ENCODE data around the gene WNT2.
A peak's percentile ranks its signal among the peaks of the same experiment; 100 is the strongest.

Gene WNT2

DNA sequence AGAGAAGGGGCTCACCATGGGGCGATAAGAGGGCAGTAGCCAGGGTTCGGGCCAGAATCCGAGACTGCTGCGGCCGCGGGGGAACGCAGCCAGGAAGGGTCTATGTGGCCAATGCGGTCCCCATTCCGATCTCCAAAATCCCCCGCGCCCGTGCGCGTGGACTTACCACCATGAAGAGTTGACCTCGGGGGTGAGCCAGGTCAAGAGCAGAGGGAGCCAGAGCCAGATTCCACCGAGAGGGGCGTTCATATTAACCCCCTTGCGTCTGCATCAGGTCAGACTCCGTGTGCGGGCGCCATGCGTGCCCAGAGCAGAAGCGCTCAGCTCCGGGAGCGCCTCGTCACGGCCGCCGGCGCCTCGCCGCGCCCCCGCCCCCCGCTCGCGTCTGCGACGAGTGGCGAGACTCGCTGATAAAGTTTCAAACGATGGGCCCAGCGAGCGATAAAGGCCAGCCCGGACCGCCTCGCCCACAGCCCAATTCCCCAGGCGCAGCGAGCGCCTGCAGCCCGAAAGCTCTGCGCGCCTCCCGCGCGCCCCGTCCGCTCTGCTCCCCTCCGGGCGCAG is at the start of gene WNT2:
TSS of gene WNT2 (minus strand) at position 318 of the 564 bp plus-strand sequence. CDS start at position 249, 69 bp downstream.
- peak; percentile 7 for DNase-seq (ENCODE audit: low read depth)
- H3K4me3 ChIP-seq (ENCODE audit: low read depth, low read length): peak within 1 kb of the TSS; percentile 52
- TF ChIP-seq, protein P1, sequence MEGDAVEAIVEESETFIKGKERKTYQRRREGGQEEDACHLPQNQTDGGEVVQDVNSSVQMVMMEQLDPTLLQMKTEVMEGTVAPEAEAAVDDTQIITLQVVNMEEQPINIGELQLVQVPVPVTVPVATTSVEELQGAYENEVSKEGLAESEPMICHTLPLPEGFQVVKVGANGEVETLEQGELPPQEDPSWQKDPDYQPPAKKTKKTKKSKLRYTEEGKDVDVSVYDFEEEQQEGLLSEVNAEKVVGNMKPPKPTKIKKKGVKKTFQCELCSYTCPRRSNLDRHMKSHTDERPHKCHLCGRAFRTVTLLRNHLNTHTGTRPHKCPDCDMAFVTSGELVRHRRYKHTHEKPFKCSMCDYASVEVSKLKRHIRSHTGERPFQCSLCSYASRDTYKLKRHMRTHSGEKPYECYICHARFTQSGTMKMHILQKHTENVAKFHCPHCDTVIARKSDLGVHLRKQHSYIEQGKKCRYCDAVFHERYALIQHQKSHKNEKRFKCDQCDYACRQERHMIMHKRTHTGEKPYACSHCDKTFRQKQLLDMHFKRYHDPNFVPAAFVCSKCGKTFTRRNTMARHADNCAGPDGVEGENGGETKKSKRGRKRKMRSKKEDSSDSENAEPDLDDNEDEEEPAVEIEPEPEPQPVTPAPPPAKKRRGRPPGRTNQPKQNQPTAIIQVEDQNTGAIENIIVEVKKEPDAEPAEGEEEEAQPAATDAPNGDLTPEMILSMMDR (conservative IDR thresholded peaks at IDR 0.05; ENCODE audit: low read depth, low read length): no peak

DNA sequence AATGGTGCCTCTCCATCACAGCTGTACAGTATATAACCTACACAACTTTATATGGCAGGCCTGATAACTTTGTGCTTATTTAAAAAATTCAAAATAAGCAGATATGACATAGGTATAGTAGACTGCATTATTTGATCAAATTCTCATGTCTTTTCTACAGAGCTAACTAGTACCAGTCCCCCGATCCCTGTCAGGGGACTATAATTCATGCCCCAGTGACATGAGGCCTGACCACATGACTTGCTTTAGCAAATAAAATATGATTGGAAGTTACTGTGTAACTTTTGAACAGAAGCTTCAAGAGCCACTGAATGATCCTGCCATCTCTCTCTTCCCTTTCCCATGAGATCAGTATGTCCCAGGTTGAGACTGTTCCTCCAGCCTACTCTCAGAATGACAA is 49.2 kb upstream of the WNT2 start:
- no peak for DNase-seq (ENCODE audit: low read depth)
- TF ChIP-seq, protein P1 (conservative IDR thresholded peaks at IDR 0.05; ENCODE audit: low read depth, low read length): no peak
- no peak overlapping the region for H3K4me3 ChIP-seq (ENCODE audit: low read depth, low read length)

DNA sequence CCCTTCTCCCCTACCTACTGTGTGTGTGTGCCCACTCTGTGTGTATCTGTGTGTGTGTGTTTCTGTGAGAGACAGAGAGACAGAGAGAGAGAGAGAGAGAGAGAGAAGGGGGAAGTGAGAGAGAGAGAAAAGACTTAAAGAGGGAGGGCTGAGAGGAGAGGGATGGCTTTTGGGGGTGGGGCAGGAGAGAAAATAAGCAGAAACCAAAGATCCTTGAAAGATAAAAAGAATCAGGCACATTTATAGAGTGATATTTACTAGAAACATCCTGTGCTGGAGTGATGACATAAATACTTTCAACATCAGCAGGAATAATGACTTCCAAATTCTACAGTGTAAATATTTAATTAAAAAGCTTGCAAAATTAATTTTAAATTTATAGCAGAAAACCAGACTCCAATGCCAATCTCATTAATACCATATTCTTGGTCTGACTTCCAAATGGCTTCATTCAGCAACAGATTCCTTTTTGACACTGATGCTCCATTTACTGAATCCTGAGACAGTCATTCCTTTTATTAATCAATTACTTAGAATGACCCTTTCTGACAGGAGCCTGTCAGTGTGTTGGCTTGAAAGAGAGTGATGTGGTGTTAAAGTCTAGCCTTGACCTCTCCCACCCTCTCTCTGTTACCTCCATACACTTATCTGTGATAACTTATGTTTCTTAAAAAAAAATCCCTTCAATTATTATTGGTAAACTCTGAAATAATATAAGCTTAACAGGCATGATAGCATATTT is 41.7 kb upstream of the WNT2 start:
- H3K4me3 ChIP-seq (ENCODE audit: low read depth, low read length): no peak overlapping the region
- DNase-seq (ENCODE audit: low read depth): no peak
- TF ChIP-seq, protein P1 (conservative IDR thresholded peaks at IDR 0.05; ENCODE audit: low read depth, low read length): no peak

DNA sequence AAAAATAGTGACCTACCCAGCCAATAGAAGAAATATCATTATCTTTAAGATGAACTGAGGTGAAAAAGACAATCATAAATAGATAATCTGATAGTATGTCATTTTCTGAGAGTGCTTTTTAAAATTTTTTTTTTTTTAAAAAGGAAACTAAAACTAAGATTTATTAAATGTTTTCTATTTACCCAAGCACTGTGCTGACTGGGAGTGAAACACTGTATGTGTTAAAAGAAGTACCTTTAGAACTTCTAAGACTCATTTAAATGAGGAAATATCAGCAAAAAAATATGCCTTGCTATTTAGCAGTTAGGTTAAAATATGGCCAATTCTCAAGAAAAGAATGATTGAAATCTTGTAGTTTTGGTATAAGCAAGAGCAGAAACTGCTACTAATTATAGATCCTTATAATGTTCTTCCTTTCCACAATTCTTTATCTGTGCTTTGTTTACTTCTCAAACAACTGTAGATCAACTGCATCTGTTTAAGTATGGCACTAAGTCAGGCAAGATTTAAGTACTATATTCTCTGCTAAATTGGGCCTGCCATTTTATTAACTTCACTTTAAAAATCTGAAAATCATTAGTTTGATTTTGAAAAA is 39.5 kb upstream of the WNT2 start:
- TF ChIP-seq, protein P1 (conservative IDR thresholded peaks at IDR 0.05; ENCODE audit: low read depth, low read length): no peak
- DNase-seq (ENCODE audit: low read depth): no peak

DNA sequence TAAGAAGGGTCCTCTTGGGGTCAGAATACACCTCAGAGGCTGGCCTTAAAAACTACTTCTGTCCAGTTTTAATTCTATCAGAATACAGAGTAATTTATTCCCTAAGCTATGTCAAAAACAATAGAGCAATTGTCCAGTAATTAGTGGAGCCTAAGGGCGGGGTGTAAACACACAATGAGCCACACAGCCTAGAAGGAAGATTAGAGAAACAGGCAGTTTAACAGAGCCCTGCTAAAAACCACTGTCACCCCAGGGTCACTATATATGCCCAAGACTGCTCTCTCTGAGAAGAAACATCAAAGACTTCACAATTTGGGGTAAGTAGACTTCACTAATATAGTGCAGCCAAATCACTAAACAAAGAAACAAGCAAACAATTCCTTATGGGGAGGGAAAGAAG is 27.2 kb upstream of the WNT2 start:
- no peak overlapping the region for H3K4me3 ChIP-seq (ENCODE audit: low read depth, low read length)
- no peak for DNase-seq (ENCODE audit: low read depth)
- TF ChIP-seq, protein P1 (conservative IDR thresholded peaks at IDR 0.05; ENCODE audit: low read depth, low read length): no peak

More for the DNA sequence above, 39.5 kb upstream of the WNT2 start:
- no peak overlapping the region for H3K4me3 ChIP-seq (ENCODE audit: low read depth, low read length)

DNA sequence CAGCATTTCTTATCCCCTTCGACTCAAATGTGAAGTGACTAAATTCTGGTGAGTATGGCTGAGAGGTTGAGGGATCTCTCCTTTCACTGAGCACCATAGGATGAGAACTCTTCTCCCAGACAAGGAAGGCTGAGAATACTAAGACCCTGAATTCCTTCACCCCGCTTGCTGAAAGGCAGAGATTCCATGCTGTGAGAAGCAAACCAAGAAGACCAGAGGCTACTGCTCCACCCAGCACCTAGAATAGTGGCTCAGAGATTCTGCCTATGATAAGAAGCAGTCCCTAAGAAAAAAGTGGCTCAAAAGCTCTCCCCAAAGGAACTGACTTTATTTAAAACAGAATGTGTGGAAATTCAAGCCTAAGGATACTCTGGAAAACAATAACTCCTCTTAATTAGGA is 26.7 kb upstream of the WNT2 start:
- TF ChIP-seq, protein P1 (conservative IDR thresholded peaks at IDR 0.05; ENCODE audit: low read depth, low read length): no peak
- DNase-seq (ENCODE audit: low read depth): no peak
- no peak overlapping the region for H3K4me3 ChIP-seq (ENCODE audit: low read depth, low read length)

Data from choroid plexus epithelial cell (primary cell).